ENCODE data around the gene MATCAP1. TPM values are rescaled to one million over a fixed set of nuclear protein-coding genes. Genes with fewer than 3 reads are reported as not detected.

The MATCAP1 gene
- total RNA-seq, 4 donors from 2014 or later: 2.5 to 7.7 (median 4.5) TPM

DNA sequence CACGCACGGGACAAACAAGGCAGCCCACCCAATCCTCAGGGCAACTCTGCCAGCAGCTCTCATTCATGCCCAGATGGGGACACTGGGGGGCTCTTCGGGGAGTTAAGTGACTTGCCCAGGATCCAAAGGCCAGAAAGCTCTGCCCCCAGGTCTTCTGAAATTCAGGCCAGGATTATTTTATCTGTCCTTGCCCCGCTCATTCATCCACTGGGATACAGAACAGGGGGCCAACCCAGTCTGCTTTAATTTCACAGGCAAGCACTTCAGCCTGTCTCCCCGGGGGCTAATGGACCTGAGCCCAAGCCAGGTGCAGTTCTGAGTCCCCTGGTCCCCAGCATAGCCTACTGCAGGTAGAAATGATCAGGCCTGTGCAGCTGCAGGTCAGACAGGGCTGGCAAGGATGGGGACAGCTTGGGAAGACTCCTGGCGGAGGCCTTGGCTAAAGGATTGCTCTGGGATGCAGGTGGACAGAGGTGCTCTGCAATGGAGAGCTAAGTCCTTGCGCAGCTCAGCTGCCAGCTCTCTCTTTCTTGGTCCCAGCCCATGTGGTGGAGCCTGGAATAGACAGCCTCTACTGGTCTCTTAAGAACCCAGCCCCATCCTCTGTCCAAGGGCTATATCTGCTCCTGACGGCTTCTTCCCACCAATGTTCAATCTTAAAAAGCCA lies 32.2 kb downstream of the MATCAP1 start:
- Histone ChIP-seq H3K4me1 (peaks cover 7 to 19% of the 10 kb centered on the region in 2 donors), H3K9me3 (no peaks in the 10 kb centered on the region), H3K27me3 (peaks cover 3 to 12% (median 4%) of the 10 kb centered on the region in 3 donors), H3K36me3 (peaks cover 0 to 23% of the 10 kb centered on the region in 2 donors), H3K27ac (peak overlapping the region in 1 of 4 donors; percentile 73), H3K4me3 (peak overlapping the region in 1 of 4 donors; percentile 60)
- in situ Hi-C loops (cut with MboI; ENCODE audit: low sequenced_read_pairs in 4 of 4): loop anchor here in 3 of 4 donors (10.0 kb wide), 3 partner anchors 137 to 187 kb away; partner anchors contain the start of gene CES3 (in 1 of the 3)
- intact Hi-C loops (cut with DNase I; ENCODE audit: low total_unique reads): no loop called here
- ATAC-seq (no peak), DNase-seq (no peak)
- TF ChIP-seq POLR2A (IDR thresholded peaks at IDR 0.05): no peak
- TF ChIP-seq, protein P1, sequence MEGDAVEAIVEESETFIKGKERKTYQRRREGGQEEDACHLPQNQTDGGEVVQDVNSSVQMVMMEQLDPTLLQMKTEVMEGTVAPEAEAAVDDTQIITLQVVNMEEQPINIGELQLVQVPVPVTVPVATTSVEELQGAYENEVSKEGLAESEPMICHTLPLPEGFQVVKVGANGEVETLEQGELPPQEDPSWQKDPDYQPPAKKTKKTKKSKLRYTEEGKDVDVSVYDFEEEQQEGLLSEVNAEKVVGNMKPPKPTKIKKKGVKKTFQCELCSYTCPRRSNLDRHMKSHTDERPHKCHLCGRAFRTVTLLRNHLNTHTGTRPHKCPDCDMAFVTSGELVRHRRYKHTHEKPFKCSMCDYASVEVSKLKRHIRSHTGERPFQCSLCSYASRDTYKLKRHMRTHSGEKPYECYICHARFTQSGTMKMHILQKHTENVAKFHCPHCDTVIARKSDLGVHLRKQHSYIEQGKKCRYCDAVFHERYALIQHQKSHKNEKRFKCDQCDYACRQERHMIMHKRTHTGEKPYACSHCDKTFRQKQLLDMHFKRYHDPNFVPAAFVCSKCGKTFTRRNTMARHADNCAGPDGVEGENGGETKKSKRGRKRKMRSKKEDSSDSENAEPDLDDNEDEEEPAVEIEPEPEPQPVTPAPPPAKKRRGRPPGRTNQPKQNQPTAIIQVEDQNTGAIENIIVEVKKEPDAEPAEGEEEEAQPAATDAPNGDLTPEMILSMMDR (IDR thresholded peaks at IDR 0.05 in 4 of 5, conservative IDR thresholded peaks at IDR 0.05 in 1 of 5): no peak

DNA sequence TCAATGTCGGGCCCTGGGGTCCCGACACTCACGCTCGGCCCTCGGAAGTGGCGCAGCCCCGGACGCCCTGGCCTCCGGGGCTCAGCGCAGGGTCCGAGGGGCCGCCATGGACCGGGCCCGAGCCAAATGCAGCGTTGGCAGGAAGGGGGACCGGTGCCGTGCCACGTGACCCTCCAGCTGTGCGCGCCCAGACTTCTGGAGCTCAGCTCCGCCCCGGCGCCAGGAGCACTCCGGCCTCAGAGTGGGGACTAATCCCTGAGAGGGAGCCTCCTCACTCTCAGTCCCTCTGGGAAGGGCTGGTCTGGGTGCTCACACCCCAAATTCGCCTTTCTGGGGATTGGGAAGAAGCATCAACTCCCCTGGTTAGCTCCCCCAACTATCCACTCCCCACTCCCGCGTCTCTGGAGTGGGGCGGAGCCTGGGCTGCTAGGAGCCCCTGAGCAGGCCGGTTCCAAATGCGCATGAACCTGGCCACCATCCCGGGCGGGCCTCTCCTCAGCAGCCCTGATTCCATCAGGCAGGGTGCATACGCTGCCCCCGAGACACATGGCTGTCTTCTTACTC lies 32.8 kb downstream of the MATCAP1 start, which contains the start of gene B3GNT9:
B3GNT9 (minus strand) TSS at position 166 of the 564 bp plus-strand sequence. CDS start 513 bp downstream, outside the sequence.
- no peak for DNase-seq
- H3K9me3 ChIP-seq: no peaks in the 10 kb centered on the region
- peak in 1 of 2 donors; percentile 33 for ATAC-seq
- in situ Hi-C loops (cut with MboI; ENCODE audit: low sequenced_read_pairs in 4 of 4): loop anchor here in 3 of 4 donors (10.0 kb wide), 3 partner anchors 136 to 186 kb away; partner anchors contain the start of gene CES3 (in 1 of the 3)
- intact Hi-C loops (cut with DNase I; ENCODE audit: low total_unique reads): no loop called here
- H3K4me3 ChIP-seq: peak within 1 kb of the TSS; percentile 60 to 82 (median 67)
- peak in 1 of 2 donors; percentile 11 for TF ChIP-seq POLR2A (IDR thresholded peaks at IDR 0.05)
- TF ChIP-seq, protein P1 (IDR thresholded peaks at IDR 0.05 in 4 of 5, conservative IDR thresholded peaks at IDR 0.05 in 1 of 5): no peak
- peaks cover 0 to 29% of the 10 kb centered on the region in 2 donors for H3K36me3 ChIP-seq
- peak within 1 kb of the TSS; percentile 54 to 76 (median 70) for H3K27ac ChIP-seq
- peaks cover 7 to 19% of the 10 kb centered on the region in 2 donors for H3K4me1 ChIP-seq
- peaks cover 3 to 12% (median 4%) of the 10 kb centered on the region in 3 donors for H3K27me3 ChIP-seq

DNA sequence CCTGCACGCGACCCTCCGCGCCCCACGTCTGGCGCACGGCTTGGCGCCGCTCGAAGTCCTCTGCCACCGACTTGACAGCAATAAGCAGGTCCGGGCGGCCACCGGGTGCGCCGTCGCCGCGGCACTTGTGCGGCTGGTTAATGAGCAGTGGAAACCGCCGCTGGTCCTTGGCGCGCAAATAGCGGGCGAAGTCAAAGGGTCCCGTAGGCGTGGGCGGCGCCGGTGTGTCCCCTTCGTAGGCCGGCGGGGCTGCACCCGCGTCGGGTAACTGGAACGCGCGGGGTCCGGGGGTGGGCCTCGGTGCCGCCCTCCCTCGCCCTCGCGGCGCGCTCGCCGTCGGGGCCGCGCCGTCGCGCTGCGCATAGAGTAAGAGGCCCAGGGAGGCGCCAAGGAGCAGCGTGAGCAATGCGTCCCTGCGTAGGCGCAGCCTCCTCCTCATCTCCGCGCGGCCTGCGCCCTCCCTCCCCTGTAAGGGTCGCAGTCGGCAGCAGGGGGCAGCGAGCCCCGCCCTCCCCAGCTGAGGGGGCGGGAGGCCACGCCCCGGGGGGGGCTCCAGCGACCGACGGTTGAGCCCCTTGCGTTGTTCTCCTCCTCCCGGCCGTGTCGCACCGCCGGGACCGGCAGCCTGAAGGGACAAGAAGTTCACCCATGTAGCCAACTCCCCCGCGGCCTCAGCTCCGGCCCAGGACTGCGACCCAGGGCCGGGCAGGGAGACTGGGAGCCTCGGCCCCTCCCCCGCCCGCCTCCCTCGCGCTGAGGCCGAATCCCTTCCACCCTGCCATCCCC lies 33.5 kb downstream of the MATCAP1 start:
- intact Hi-C loops (cut with DNase I; ENCODE audit: low total_unique reads): no loop called here
- in situ Hi-C loops (cut with MboI; ENCODE audit: low sequenced_read_pairs in 4 of 4): loop anchor here in 3 of 4 donors (10.0 kb wide), 3 partner anchors 135 to 185 kb away; partner anchors contain the start of gene CES3 (in 1 of the 3)
- peak overlapping the region; percentile 54 to 76 (median 70) for H3K27ac ChIP-seq
- DNase-seq (no peak), ATAC-seq (peak; percentile 4 to 13)
- TF ChIP-seq, protein P1 (IDR thresholded peaks at IDR 0.05 in 4 of 5, conservative IDR thresholded peaks at IDR 0.05 in 1 of 5): no peak
- TF ChIP-seq POLR2A (IDR thresholded peaks at IDR 0.05): no peak
- H3K27me3 ChIP-seq: peaks cover 3 to 12% (median 4%) of the 10 kb centered on the region in 3 donors
- peaks cover 0 to 36% of the 10 kb centered on the region in 2 donors for H3K36me3 ChIP-seq
- H3K9me3 ChIP-seq: no peaks in the 10 kb centered on the region
- H3K4me3 ChIP-seq: peak overlapping the region; percentile 60 to 82 (median 67)
- peaks cover 3 to 19% of the 10 kb centered on the region in 2 donors for H3K4me1 ChIP-seq

DNA sequence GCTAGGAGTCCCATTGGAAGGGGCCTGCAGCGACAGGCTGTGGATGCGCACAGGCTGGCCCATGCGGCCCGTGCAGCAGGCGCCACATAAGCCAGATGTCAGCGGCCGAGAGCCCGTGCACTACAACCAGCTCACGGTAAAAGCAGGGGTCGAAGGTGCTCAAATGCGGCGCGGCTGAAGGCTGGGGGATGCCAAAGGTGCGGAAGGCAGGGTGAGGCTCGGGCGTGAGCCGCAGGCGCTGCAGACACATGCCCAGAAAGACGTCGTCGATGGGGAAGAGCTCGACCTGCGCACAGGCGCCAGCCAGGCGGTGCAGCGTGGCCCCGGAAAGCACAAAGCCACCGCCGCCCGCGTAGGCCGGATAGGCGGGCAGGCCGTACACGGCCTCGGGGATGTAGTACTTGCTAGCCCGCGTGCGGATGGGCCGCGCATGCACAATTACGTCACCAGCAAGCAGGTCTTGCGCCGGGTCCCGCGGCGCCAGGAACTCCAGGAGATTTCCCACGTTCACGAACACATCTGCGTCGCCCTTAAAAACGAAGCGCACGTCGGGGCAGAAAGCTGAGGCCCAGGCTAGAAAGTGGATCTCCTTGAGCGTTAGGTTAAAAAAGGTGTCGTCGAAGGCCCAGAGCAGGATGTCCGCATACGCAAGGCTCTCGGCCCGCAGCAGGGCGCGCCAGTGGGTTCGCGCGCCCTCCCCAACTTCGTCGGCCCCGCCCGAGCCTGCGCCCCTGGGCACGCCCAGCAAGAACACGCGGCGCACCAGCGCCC lies 34.3 kb downstream of the MATCAP1 start:
- ATAC-seq (no peak), DNase-seq (no peak)
- Histone ChIP-seq H3K27ac (no peak overlapping the region), H3K36me3 (peaks cover 0 to 44% of the 10 kb centered on the region in 2 donors), H3K4me3 (no peak overlapping the region), H3K9me3 (no peaks in the 10 kb centered on the region), H3K27me3 (peaks cover 3 to 12% (median 4%) of the 10 kb centered on the region in 3 donors), H3K4me1 (peaks cover 0 to 13% of the 10 kb centered on the region in 2 donors)
- TF ChIP-seq, protein P1 (IDR thresholded peaks at IDR 0.05 in 4 of 5, conservative IDR thresholded peaks at IDR 0.05 in 1 of 5): no peak
- no peak for TF ChIP-seq POLR2A (IDR thresholded peaks at IDR 0.05)
- in situ Hi-C loops (cut with MboI; ENCODE audit: low sequenced_read_pairs in 4 of 4): loop anchor here in 3 of 4 donors (10.0 kb wide), 3 partner anchors 135 to 185 kb away; partner anchors contain the start of gene CES3 (in 1 of the 3)
- intact Hi-C loops (cut with DNase I; ENCODE audit: low total_unique reads): no loop called here

Data from gastrocnemius medialis (tissue), 4 donors.